Astrocyte of the cerebellum (primary cell): ENCODE data around the gene SLC12A7.

Experiments used
- DNase-seq: peaks from one replicate; pipeline ENCODE4 v3.0.0-alpha.2; 2011; ENCODE audit warnings: low read depth
- H3K4me3 ChIP-seq: 2 replicates; pipeline ENCODE4 v1.5.1; 2011; ENCODE audit warnings: mild to moderate bottlenecking, low read depth, low read length, moderate library complexity
- in situ Hi-C: cut with HindIII; loops from 2 replicates; pipeline ENCODE4 v1.10.0; 2017; ENCODE audit warnings: low sequenced_read_pairs
- TF ChIP-seq, protein P1 (sequence below): IDR thresholded peaks from 2 replicates; pipeline ENCODE4 v1.5.1; 2012; ENCODE audit warnings: low read length, low read depth, moderate library complexity, mild to moderate bottlenecking; ENCODE audit errors: missing control alignments

Gene SLC12A7

DNA sequence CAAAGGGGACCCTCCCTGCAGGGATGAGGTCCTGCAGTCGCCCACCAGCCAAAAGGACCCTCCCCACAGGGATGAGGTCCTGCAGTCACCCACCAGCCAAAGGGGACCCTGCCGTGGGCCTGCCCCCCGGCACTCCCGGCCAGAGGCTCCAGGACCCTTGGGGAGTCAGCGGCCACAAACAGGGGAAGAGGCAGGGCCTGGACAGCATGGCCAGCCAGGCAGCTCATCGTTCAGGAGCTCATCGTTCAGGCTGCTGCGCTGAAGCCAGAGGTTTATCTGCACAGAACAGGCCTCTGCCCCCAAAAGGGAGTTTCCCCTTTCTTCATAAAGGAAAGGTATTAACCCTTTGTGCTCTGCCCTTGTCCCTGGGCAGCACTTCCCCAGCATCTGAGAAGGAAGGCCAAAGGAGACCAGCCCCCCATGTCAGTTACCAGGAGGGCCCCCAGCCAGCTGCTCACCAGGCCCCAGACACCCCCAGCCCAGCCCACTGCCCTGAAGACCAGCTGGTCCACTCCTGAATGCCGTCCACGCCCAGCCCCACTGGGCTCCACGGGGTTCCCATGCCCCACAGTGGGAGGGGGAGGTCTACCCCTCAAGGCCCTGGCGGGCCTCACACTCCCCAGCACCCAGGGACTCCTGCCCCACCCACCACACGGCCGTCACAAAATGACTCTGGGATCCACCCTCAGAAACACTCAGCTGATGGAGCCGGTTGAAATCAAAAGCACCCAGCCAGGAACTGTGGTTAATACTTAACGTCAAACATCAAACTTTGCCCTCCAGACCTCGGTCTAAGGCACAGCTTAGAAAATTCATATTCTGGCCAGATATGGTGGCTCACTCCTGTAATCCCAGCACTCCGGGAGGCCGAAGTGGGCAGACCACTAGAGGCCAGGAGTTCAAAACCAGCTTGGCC lies 6.3 kb downstream of the SLC12A7 start:
- no peak overlapping the region for H3K4me3 ChIP-seq
- in situ Hi-C loops, result no loop called here
- no peak for DNase-seq
- TF ChIP-seq, protein P1, sequence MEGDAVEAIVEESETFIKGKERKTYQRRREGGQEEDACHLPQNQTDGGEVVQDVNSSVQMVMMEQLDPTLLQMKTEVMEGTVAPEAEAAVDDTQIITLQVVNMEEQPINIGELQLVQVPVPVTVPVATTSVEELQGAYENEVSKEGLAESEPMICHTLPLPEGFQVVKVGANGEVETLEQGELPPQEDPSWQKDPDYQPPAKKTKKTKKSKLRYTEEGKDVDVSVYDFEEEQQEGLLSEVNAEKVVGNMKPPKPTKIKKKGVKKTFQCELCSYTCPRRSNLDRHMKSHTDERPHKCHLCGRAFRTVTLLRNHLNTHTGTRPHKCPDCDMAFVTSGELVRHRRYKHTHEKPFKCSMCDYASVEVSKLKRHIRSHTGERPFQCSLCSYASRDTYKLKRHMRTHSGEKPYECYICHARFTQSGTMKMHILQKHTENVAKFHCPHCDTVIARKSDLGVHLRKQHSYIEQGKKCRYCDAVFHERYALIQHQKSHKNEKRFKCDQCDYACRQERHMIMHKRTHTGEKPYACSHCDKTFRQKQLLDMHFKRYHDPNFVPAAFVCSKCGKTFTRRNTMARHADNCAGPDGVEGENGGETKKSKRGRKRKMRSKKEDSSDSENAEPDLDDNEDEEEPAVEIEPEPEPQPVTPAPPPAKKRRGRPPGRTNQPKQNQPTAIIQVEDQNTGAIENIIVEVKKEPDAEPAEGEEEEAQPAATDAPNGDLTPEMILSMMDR, result no peak

DNA sequence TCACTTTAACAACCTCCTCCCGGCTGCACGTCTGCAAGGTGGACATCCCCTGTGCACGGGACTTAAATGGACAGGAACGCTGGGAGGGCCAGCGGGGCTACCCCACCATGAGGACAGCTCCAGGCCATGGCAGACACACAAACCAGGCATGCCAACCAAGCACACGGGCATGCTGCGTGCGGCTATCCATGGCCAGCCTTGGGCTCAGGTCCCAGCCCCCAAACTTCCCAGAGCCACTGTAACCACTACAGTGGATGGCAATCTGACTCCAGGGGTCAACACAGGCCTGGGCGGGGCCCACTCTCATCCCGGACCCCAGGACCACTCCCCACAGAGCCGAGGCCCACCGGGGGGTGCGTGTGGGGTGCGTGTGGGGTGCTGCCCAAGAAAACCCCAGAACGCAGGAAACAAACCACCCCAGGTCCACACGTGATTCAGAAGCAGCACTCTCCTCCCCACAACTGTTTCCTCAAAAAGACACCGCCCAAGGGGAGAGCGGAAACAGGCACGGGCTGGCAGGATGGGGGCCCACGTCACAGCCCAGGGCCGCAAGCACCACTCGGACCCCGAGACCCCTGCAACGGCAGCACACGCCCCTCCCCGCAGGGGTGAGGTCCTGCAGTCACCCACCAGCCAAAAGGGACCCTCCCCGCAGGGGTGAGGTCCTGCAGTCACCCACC lies 7.4 kb downstream of the SLC12A7 start:
- in situ Hi-C loops, result no loop called here
- TF ChIP-seq, protein P1, result no peak
- no peak overlapping the region for H3K4me3 ChIP-seq
- no peak for DNase-seq

DNA sequence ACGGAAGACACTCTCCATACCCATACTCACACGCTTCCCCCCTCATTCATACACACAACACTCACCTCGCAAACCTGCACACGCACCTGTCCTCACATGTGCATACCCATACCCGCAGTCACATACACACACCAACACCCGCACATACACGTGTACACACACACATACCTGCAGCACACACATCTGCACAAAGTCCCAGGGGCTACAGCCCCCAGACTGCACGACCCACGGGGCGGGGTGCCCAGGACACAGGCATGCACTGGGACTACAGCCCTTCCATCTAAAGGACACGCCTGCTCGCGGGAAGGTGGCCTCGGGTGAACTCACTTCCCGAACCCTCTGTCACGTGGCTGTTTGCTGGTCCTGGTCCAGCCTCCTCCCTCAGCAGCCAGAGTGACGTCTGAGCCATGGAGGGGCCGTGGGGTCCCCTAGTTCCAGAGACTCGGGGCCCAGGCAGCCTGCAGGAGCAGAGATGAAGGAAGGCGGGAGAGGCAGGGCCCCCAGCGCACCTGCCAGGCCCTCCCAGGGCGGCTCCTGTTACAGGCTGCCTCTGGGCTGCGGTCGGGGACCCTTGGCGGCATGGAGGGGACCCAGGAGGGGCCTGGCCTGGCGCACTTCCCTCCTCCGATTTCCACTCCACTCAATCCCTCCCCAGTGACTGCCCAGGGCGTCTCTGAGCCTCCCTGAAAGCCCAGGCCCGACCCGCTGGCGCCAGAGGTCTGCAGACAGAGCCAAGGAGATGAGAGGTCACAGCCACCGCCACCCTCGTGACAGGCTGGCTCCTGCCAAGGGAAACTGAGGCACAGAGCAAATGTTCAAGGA lies 8.1 kb downstream of the SLC12A7 start:
- H3K4me3 ChIP-seq, result no peak overlapping the region
- TF ChIP-seq, protein P1, result no peak
- no peak for DNase-seq
- in situ Hi-C loops, result no loop called here

DNA sequence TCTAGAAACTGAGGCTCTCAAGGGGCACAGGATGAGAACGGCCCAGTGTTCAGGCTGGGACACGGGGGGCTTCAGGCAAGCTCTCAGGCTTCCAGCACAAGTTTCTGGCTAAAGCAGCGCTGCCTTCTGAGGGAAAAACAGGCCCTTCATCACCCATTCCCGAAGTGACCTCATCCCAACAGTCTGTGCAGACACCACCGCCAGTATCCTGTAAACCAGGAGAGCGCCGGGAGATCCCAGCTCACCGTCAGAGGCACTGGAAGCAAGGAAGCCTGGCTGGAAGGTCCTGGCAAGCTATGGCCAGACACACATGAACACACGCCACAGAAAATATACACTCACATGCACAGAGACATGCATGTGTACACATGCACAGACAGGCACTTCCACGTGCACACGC lies 8.8 kb downstream of the SLC12A7 start:
- in situ Hi-C loops, result no loop called here
- DNase-seq, result no peak
- no peak overlapping the region for H3K4me3 ChIP-seq
- TF ChIP-seq, protein P1, result no peak

DNA sequence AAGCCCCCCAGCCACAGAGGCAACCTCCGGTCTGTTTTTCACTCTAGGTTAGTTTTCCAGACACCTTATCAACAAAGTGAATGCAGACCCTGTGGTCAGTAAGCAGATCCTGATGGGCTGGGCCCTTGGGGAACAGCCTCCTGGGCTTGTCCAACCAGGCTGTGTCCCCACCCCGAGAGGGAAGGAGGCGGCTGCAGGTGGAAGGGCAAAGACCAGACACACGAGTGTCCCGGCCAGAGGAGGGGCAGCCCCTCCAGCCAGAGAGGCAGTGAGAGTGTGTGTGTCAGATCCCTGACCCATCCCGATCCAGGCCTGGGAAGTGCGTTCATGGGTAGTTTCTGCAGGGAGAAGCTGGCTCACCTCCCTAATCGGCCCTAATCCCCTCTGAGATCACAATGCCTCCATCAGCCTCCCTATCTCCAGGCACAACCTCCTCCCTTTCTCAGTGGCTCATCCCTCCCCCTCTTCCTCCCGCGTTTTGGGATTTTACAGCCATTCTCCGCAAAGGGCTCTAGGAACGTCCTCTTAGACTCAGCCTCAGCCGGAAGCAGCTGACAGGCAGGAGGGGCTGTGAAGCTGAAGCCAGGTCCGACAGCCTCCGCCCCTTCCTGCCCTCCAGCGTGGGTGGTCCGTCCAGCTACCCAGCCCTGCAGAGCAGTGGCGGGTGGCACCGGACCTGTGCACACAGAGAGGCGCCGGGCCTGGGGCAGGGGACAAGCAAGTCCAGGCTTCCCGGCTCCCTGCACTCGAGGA lies 9.7 kb downstream of the SLC12A7 start:
- no peak for DNase-seq
- H3K4me3 ChIP-seq, result no peak overlapping the region

More for the DNA sequence above, 9.7 kb downstream of the SLC12A7 start:
- in situ Hi-C loops, result no loop called here
- TF ChIP-seq, protein P1, result no peak
